HCT116 (cell line): Measurements from ENCODE around the gene SPEN. TPM values are rescaled to one million over a fixed set of nuclear protein-coding genes. Genes with fewer than 3 reads are reported as not detected.

Experiments used
- ATAC-seq: fragments of 200-7000 bp; cut with Tn5 transposase; 2 replicates; pipeline ENCODE4 v1.9.1; 2020; ENCODE audit warnings: mild to moderate bottlenecking, moderate library complexity
- BruUV-seq: library from RNA; stranded (reverse); fragments of 400-500 nt; replicated peaks from 2 replicates; lab custom pipeline; 2021; lab: Mats Ljungman, UMichigan
- CTCF ChIA-PET: fragments of 300-600 bp; sonication (Branson Sonifier 250); formaldehyde crosslinking; loops from one replicate; lab custom pipeline; 2021; ENCODE audit warnings: antibody characterized with exemption; lab: Charles Lee
- POLR2A ChIA-PET: fragments of 300-600, 350-600 bp; sonication (Branson Sonifier 250); formaldehyde crosslinking; loops from one replicate; lab custom pipeline; 2021; ENCODE audit warnings: antibody characterized with exemption; lab: Charles Lee
- RAD21 ChIA-PET, 2 experiments: fragments of 300-600 bp; sonication (Branson Sonifier 250); formaldehyde crosslinking; loops; one replicate each; lab custom pipeline; 2023; ENCODE audit warnings: low total read pairs in 2 of 2; ENCODE audit not compliant: uncharacterized antibody in 2 of 2, unreplicated experiment in 2 of 2, low non-redundant PET in 1 of 2; lab: Charles Lee
- DNase-seq: peaks from one replicate; pipeline ENCODE4 v3.0.0-alpha.2; 2010; ENCODE audit warnings: low read depth, low spot score
- H2AFZ ChIP-seq: fragments of 200-600 bp; shearing (Covaris generic), sonication (generic); 2 replicates; pipeline ENCODE4 v1.6.1; 2017; ENCODE audit warnings: low read depth, mixed run types, mixed read lengths, antibody characterized with exemption, low read length; ENCODE audit not compliant: poor library complexity, severe bottlenecking
- H3K27ac ChIP-seq: 2 replicates; pipeline ENCODE4 v1.5.1; 2012; ENCODE audit warnings: low read depth, low read length
- H3K27me3 ChIP-seq: fragments of 200-600 bp; sonication (generic); 2 replicates; pipeline ENCODE4 v1.6.1; 2016; ENCODE audit warnings: mixed run types, low read length, mixed read lengths; ENCODE audit not compliant: insufficient read depth
- H3K36me3 ChIP-seq, 2 experiments: fragments of 200-500 bp in 1 of 2; fragments of 200-600 bp in 1 of 2; sonication (Bioruptor generic) in 1 of 2; sonication (generic) in 1 of 2; 2 replicates each; pipeline versions ENCODE4 v1.5.1 to v1.6.1; 2014 to 2016; ENCODE audit warnings: low read length in 2 of 2, inconsistent platforms in 1 of 2, mixed read lengths in 1 of 2, mixed run types in 1 of 2; ENCODE audit not compliant: insufficient read depth in 2 of 2, control insufficient read depth in 1 of 2
- H3K4me1 ChIP-seq, 2 experiments: fragments of 200-600 bp in 1 of 2; sonication (generic) in 1 of 2; 2 replicates each; pipeline versions ENCODE4 v1.5.1 to v1.6.1; 2012 to 2017; ENCODE audit warnings: low read length in 2 of 2, inconsistent platforms in 1 of 2, mild to moderate bottlenecking in 1 of 2, mixed read lengths in 1 of 2, mixed run types in 1 of 2, moderate library complexity in 1 of 2; ENCODE audit not compliant: insufficient read depth in 2 of 2, control insufficient read depth in 1 of 2
- H3K4me2 ChIP-seq: fragments of 200-600 bp; sonication (generic); 2 replicates; pipeline ENCODE4 v1.6.1; 2017; ENCODE audit warnings: mixed run types, low read length, mixed read lengths
- H3K4me3 ChIP-seq, 2 experiments: fragments of 200-600 bp in 1 of 2; sonication (generic) in 1 of 2; replicated peaks in 1 of 2; 2 replicates each; pipeline ENCODE4 v1.5.1; 2011 to 2016; ENCODE audit warnings: low read length in 2 of 2, control low read depth in 1 of 2, low read depth in 1 of 2, mild to moderate bottlenecking in 1 of 2, mixed read lengths in 1 of 2, mixed run types in 1 of 2
- H3K79me2 ChIP-seq: fragments of 200-600 bp; sonication (generic); 2 replicates; pipeline ENCODE4 v1.6.1; 2017; ENCODE audit warnings: mild to moderate bottlenecking, mixed run types, low read length, moderate library complexity, mixed read lengths; ENCODE audit not compliant: insufficient read depth
- H3K9ac ChIP-seq: fragments of 200-600 bp; sonication (generic); 2 replicates; pipeline ENCODE4 v1.6.1; 2016; ENCODE audit warnings: low read length, mixed read lengths
- H3K9me2 ChIP-seq: fragments of 200-600 bp; sonication (generic), shearing (Covaris generic); 2 replicates; pipeline ENCODE4 v1.6.1; 2017; ENCODE audit warnings: mixed run types, mild to moderate bottlenecking, moderate library complexity; ENCODE audit not compliant: insufficient read depth
- H3K9me3 ChIP-seq, 2 experiments: fragments of 200-500 bp in 1 of 2; fragments of 200-600 bp in 1 of 2; sonication (Bioruptor generic) in 1 of 2; sonication (generic) in 1 of 2; 2 replicates each; pipeline ENCODE4 v1.6.1; 2014 to 2017; ENCODE audit warnings: low read length in 2 of 2, mixed read lengths in 2 of 2, inconsistent platforms in 1 of 2, low read depth in 1 of 2, mild to moderate bottlenecking in 1 of 2, mixed run types in 1 of 2, moderate library complexity in 1 of 2; ENCODE audit not compliant: control insufficient read depth in 1 of 2, insufficient read depth in 1 of 2
- H4K20me1 ChIP-seq: fragments of 200-600 bp; sonication (generic), shearing (Covaris generic); 2 replicates; pipeline ENCODE4 v1.6.1; 2017; ENCODE audit warnings: mixed run types, mild to moderate bottlenecking, moderate library complexity; ENCODE audit not compliant: insufficient read depth
- ATF3 ChIP-seq: IDR thresholded peaks from 2 replicates; pipeline ENCODE4 v1.6.1; 2012
- CBX3 ChIP-seq: IDR thresholded peaks from 2 replicates; pipeline ENCODE4 v1.6.1; 2012; ENCODE audit warnings: low read depth
- ELF1 ChIP-seq: IDR thresholded peaks from 2 replicates; pipeline ENCODE4 v1.6.1; 2012; ENCODE audit warnings: low read depth, borderline replicate concordance
- EZH2 ChIP-seq: fragments of 200-600 bp; sonication (generic); IDR thresholded peaks from 2 replicates; pipeline ENCODE4 v1.6.1; 2017; ENCODE audit warnings: antibody characterized with exemption, mixed run types
- EZH2phosphoT487 ChIP-seq: fragments of 200-600 bp; IDR thresholded peaks from 2 replicates; pipeline ENCODE4 v1.6.1; 2018; ENCODE audit warnings: antibody characterized with exemption, borderline replicate concordance
- FOSL1 ChIP-seq: IDR thresholded peaks from 2 replicates; pipeline ENCODE4 v1.6.1; 2012; ENCODE audit warnings: low read depth
- POLR2A ChIP-seq: IDR thresholded peaks from 2 replicates; pipeline ENCODE4 v1.7.0; 2011; ENCODE audit warnings: borderline replicate concordance; ENCODE audit not compliant: insufficient read depth, insufficient read length; ENCODE audit errors: extremely low read depth
- SIN3A ChIP-seq: IDR thresholded peaks from 2 replicates; pipeline ENCODE4 v1.6.1; 2012; ENCODE audit warnings: low read depth
- SP1 ChIP-seq: IDR thresholded peaks from 2 replicates; pipeline ENCODE4 v1.6.1; 2012; ENCODE audit warnings: low read depth
- ZFX ChIP-seq: fragments of 450-650 bp; IDR thresholded peaks from 2 replicates; pipeline ENCODE4 v1.6.1; 2017
- intact Hi-C: fragments of 100-400 bp; cut with micrococcal nuclease; formaldehyde crosslinking; loops from 2 replicates; pipeline ENCODE4 v1.10.0; 2022
- total RNA-seq: library from RNA; stranded (reverse); gene quantifications from one replicate; pipeline ENCODE4 v1.2.1, GENCODE V29; 2021; ENCODE audit not compliant: unreplicated experiment
- TF ChIP-seq, protein P1 (sequence below): IDR thresholded peaks from 2 replicates; pipeline ENCODE4 v1.6.1; 2012
- TF ChIP-seq, protein P2 (sequence below): IDR thresholded peaks from 2 replicates; pipeline ENCODE4 v1.6.1; 2011; ENCODE audit warnings: mild to moderate bottlenecking, low read length, moderate library complexity; ENCODE audit not compliant: insufficient replicate concordance; ENCODE audit errors: extremely low read depth

Gene SPEN
- total RNA-seq, 1 experiment from 2014 or later: 58.6 TPM

GRCh38 chr1:15916916-15917315 is 69.4 kb downstream of the SPEN start:
- ATAC-seq: no peak
- no peak overlapping the region for H3K9ac ChIP-seq
- ChIA-PET CTCF (no interaction called here), POLR2A (no interaction called here), RAD21 (no interaction called here)
- no peaks in the 10 kb centered on the region for H3K27me3 ChIP-seq
- H3K79me2 ChIP-seq: peaks cover 91% of the 10 kb centered on the region
- H3K9me2 ChIP-seq: no peaks in the 10 kb centered on the region
- TF ChIP-seq ATF3 (no peak), ZFX (no peak), FOSL1 (no peak), CBX3 (no peak), POLR2A (no peak), EZH2 (no peak), ELF1 (no peak), SIN3A (no peak), EZH2phosphoT487 (no peak), SP1 (no peak)
- TF ChIP-seq, protein P1, sequence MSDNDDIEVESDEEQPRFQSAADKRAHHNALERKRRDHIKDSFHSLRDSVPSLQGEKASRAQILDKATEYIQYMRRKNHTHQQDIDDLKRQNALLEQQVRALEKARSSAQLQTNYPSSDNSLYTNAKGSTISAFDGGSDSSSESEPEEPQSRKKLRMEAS: no peak
- TF ChIP-seq, protein P2, sequence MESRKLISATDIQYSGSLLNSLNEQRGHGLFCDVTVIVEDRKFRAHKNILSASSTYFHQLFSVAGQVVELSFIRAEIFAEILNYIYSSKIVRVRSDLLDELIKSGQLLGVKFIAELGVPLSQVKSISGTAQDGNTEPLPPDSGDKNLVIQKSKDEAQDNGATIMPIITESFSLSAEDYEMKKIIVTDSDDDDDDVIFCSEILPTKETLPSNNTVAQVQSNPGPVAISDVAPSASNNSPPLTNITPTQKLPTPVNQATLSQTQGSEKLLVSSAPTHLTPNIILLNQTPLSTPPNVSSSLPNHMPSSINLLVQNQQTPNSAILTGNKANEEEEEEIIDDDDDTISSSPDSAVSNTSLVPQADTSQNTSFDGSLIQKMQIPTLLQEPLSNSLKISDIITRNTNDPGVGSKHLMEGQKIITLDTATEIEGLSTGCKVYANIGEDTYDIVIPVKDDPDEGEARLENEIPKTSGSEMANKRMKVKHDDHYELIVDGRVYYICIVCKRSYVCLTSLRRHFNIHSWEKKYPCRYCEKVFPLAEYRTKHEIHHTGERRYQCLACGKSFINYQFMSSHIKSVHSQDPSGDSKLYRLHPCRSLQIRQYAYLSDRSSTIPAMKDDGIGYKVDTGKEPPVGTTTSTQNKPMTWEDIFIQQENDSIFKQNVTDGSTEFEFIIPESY: no peak
- H3K36me3 ChIP-seq: peaks cover 20 to 24% of the 10 kb centered on the region in 2 experiments; a peak in 3 of 4 replicates
- no peak overlapping the region for H2AFZ ChIP-seq
- H3K27ac ChIP-seq: no peak overlapping the region
- no peak overlapping the region for H3K4me2 ChIP-seq
- no peak for DNase-seq
- peaks cover 0 to 24% of the 10 kb centered on the region in 2 experiments; a peak in 2 of 4 replicates for H3K4me1 ChIP-seq
- intact Hi-C loops: loop anchor here (5.0 kb wide), 1 partner anchor 100 kb away; no protein-coding TSS in a partner anchor
- H4K20me1 ChIP-seq: peaks cover 18% of the 10 kb centered on the region; the same call in 1 of the 2 replicates
- no peaks in the 10 kb centered on the region for H3K9me3 ChIP-seq
- H3K4me3 ChIP-seq: no peak overlapping the region
- no TSS peak for BruUV-seq
